Activated T-helper 9 cell treated with anti-CD3 and anti-CD28 coated beads, Interleukin-2, amount 50 U/mL, for 16 hours (primary cell): ENCODE results near the gene ZBTB18.
A peak's percentile ranks its signal among the peaks of the same experiment; 100 is the strongest.

Experiments
- DNase-seq: peaks from one replicate; pipeline ENCODE4 v3.0.0-alpha.2; 2020; ENCODE audit warnings: low read depth

The ZBTB18 gene

GRCh38 chr1:244062156-244062725 lies 11.2 kb downstream of the ZBTB18 start:
- no peak for DNase-seq

GRCh38 chr1:244063498-244063897 lies 12.4 kb downstream of the ZBTB18 start:
- no peak for DNase-seq

GRCh38 chr1:244064621-244065020 lies 13.5 kb downstream of the ZBTB18 start:
- DNase-seq, result no peak

GRCh38 chr1:244065063-244065793 lies 14.1 kb downstream of the ZBTB18 start:
- DNase-seq, result no peak

GRCh38 chr1:244065960-244066388 lies 14.9 kb downstream of the ZBTB18 start:
- DNase-seq, result no peak

GRCh38 chr1:244066954-244067716 lies 16.1 kb downstream of the ZBTB18 start:
- no peak for DNase-seq

GRCh38 chr1:244067893-244068292 lies 16.8 kb downstream of the ZBTB18 start:
- DNase-seq, result no peak

- DNase-seq, result no peak
These were observed 17.5 kb downstream of the ZBTB18 start for GRCh38 chr1:244068567-244068966.

- no peak for DNase-seq
These were observed 18.3 kb downstream of the ZBTB18 start for GRCh38 chr1:244069326-244069898.

GRCh38 chr1:244074559-244075171 lies 23.6 kb downstream of the ZBTB18 start:
- peak; percentile 33 for DNase-seq

GRCh38 chr1:244075247-244075722 lies 24.2 kb downstream of the ZBTB18 start:
- DNase-seq, result no peak

GRCh38 chr1:244076740-244077139 lies 25.7 kb downstream of the ZBTB18 start:
- DNase-seq, result no peak

- no peak for DNase-seq
These were observed 26.6 kb downstream of the ZBTB18 start for GRCh38 chr1:244077473-244078220.

- DNase-seq, result no peak
These were observed 29.4 kb downstream of the ZBTB18 start for GRCh38 chr1:244080343-244080929.

GRCh38 chr1:244082969-244083368 lies 31.9 kb downstream of the ZBTB18 start:
- no peak for DNase-seq

- no peak for DNase-seq
These were observed 32.4 kb downstream of the ZBTB18 start for GRCh38 chr1:244083383-244083943.

- no peak for DNase-seq
These were observed 33.7 kb downstream of the ZBTB18 start for GRCh38 chr1:244084763-244085162.

GRCh38 chr1:244085891-244086290 lies 34.8 kb downstream of the ZBTB18 start:
- no peak for DNase-seq

- no peak for DNase-seq
These were observed 36.0 kb downstream of the ZBTB18 start for GRCh38 chr1:244087021-244087560.

- no peak for DNase-seq
These were observed 36.5 kb downstream of the ZBTB18 start for GRCh38 chr1:244087611-244088010.
